ENCODE measurements around the gene EIF3B.

DNA sequence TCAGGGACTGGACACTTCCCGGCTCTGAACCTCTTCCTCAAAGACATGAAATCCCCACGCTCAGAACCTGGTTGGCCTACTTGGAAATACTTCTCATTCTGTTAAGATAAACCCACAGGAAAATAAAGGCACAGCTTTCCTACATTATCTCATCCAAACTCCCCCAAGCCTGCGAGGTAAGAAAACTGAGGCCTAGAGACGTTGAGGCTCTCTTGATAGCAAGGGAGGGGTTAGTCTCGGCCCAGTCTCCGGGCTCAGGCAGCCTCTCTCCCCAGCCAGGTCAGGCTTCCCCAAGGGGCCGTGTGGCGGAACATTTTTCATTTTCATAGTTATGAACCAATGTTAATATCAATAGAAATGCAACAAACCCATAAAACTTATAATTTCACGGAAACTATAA, 4.6 kb upstream of the EIF3B start:
- TF ChIP-seq, protein P1, sequence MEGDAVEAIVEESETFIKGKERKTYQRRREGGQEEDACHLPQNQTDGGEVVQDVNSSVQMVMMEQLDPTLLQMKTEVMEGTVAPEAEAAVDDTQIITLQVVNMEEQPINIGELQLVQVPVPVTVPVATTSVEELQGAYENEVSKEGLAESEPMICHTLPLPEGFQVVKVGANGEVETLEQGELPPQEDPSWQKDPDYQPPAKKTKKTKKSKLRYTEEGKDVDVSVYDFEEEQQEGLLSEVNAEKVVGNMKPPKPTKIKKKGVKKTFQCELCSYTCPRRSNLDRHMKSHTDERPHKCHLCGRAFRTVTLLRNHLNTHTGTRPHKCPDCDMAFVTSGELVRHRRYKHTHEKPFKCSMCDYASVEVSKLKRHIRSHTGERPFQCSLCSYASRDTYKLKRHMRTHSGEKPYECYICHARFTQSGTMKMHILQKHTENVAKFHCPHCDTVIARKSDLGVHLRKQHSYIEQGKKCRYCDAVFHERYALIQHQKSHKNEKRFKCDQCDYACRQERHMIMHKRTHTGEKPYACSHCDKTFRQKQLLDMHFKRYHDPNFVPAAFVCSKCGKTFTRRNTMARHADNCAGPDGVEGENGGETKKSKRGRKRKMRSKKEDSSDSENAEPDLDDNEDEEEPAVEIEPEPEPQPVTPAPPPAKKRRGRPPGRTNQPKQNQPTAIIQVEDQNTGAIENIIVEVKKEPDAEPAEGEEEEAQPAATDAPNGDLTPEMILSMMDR (IDR thresholded peaks at IDR 0.05), result no peak
- TF ChIP-seq POLR2A (IDR thresholded peaks at IDR 0.05), result no peak

All from adrenal gland (tissue), 5 donors.